GM23338 (cell line): Measurements from ENCODE around the gene SFMBT2. TPM values are rescaled to one million over a fixed set of nuclear protein-coding genes. Genes with fewer than 3 reads are reported as not detected.

Source experiments
- ATAC-seq: fragments of 200-7000 bp; cut with Tn5 transposase; 3 replicates; pipeline ENCODE4 v1.9.1; 2020
- DNase-seq: peaks from one replicate; pipeline ENCODE4 v3.0.0-alpha.2; 2015; ENCODE audit warnings: low spot score
- H2AFZ ChIP-seq: fragments of 200-600 bp; sonication (generic); 2 replicates; pipeline ENCODE4 v1.8.0; 2016; ENCODE audit warnings: antibody characterized with exemption, mild to moderate bottlenecking, moderate library complexity
- H3F3A ChIP-seq: fragments of 200-600 bp; sonication (generic); replicated peaks from 2 replicates; pipeline ENCODE4 v1.8.0; 2017; ENCODE audit warnings: antibody characterized with exemption, mixed run types, low read depth
- H3K27ac ChIP-seq: fragments of 200-600 bp; sonication (generic); 2 replicates; pipeline ENCODE4 v1.6.1; 2016; ENCODE audit warnings: low read depth
- H3K27me3 ChIP-seq: fragments of 200-600 bp; sonication (generic); 2 replicates; pipeline ENCODE4 v1.8.0; 2016; ENCODE audit warnings: mild to moderate bottlenecking, mixed run types, moderate library complexity; ENCODE audit not compliant: insufficient read depth
- H3K36me3 ChIP-seq: fragments of 200-600 bp; sonication (generic); 2 replicates; pipeline ENCODE4 v1.8.0; 2016; ENCODE audit warnings: mild to moderate bottlenecking; ENCODE audit not compliant: insufficient read depth
- H3K4me1 ChIP-seq: fragments of 200-600 bp; sonication (generic); 2 replicates; pipeline ENCODE4 v1.8.0; 2016; ENCODE audit warnings: mild to moderate bottlenecking, moderate library complexity; ENCODE audit not compliant: insufficient read depth
- H3K4me2 ChIP-seq: fragments of 200-600 bp; sonication (generic); 2 replicates; pipeline ENCODE4 v1.7.1; 2017; ENCODE audit warnings: mixed run types
- H3K4me3 ChIP-seq: fragments of 200-600 bp; sonication (generic); 2 replicates; pipeline ENCODE4 v1.6.1; 2016; ENCODE audit warnings: mixed run types
- H3K79me2 ChIP-seq: fragments of 200-600 bp; sonication (generic); replicated peaks from 2 replicates; pipeline ENCODE4 v1.8.0; 2017; ENCODE audit warnings: mild to moderate bottlenecking; ENCODE audit not compliant: insufficient read depth
- H3K9me2 ChIP-seq: fragments of 200-600 bp; sonication (generic); 2 replicates; pipeline ENCODE4 v1.8.0; 2017; ENCODE audit not compliant: insufficient read depth
- H4K20me1 ChIP-seq: fragments of 200-600 bp; sonication (generic); replicated peaks from 2 replicates; pipeline ENCODE4 v1.8.0; 2017; ENCODE audit warnings: mild to moderate bottlenecking; ENCODE audit not compliant: insufficient read depth
- H3K27ac Mint-ChIP-seq: 2 replicates; pipeline ENCODE4 v1.8.0; 2020; ENCODE audit warnings: inconsistent platforms, mild to moderate bottlenecking, moderate library complexity, mixed read lengths
- H3K27me3 Mint-ChIP-seq: 3 replicates; pipeline ENCODE4 v1.8.0; 2022; ENCODE audit warnings: low read depth, mild to moderate bottlenecking, moderate library complexity, mixed read lengths, inconsistent platforms; ENCODE audit not compliant: insufficient read depth, poor library complexity
- H3K36me3 Mint-ChIP-seq: 3 replicates; pipeline ENCODE4 v1.8.0; 2021; ENCODE audit warnings: low read depth, mild to moderate bottlenecking, inconsistent platforms, moderate library complexity, mixed read lengths
- H3K4me1 Mint-ChIP-seq: 3 replicates; pipeline ENCODE4 v1.8.0; 2020; ENCODE audit warnings: mild to moderate bottlenecking, inconsistent platforms, mixed read lengths
- H3K4me3 Mint-ChIP-seq: 3 replicates; pipeline ENCODE4 v1.8.0; 2021; ENCODE audit warnings: moderate library complexity, mild to moderate bottlenecking, inconsistent platforms, mixed read lengths
- H3K9me3 Mint-ChIP-seq: 3 replicates; pipeline ENCODE4 v1.8.0; 2020; ENCODE audit warnings: moderate library complexity, mild to moderate bottlenecking, inconsistent platforms, mixed read lengths
- EZH2phosphoT487 ChIP-seq: fragments of 200-600 bp; sonication (generic); IDR thresholded peaks from one replicate; pipeline ENCODE4 v1.8.1; 2018; ENCODE audit warnings: antibody characterized with exemption; ENCODE audit not compliant: unreplicated experiment
- NANOG ChIP-seq: IDR thresholded peaks from 2 replicates; pipeline ENCODE4 v1.6.1; 2016; ENCODE audit warnings: antibody characterized with exemption, borderline replicate concordance
- POLR2AphosphoS5 ChIP-seq: IDR thresholded peaks from 2 replicates; pipeline ENCODE4 v1.6.1; 2016; ENCODE audit warnings: antibody characterized with exemption, low read depth
- STAT1 ChIP-seq: IDR thresholded peaks from one replicate; pipeline ENCODE4 v1.6.1; 2016; ENCODE audit warnings: antibody characterized with exemption; ENCODE audit not compliant: unreplicated experiment
- ZNF331 ChIP-seq: fragments of 250-450 bp; sonication (Bioruptor Pico); IDR thresholded peaks from 2 replicates; pipeline ENCODE4 v1.5.0; 2020; ENCODE audit warnings: low read depth, mild to moderate bottlenecking, moderate library complexity
- polyA plus RNA-seq: library from polyadenylated mRNA; unstranded; fragments of >200 nt; fragmentation: Nextera tagmentation; extraction: Ambion mirVana; gene quantifications from 2 replicates; pipeline ENCODE4 v1.2.1, GENCODE V29; 2016
- total RNA-seq: library from RNA; depleted of rRNA; stranded (reverse); fragments of >200 nt; shearing (Covaris generic); gene quantifications from 2 replicates; pipeline ENCODE4 v1.2.3, GENCODE V29; 2014
- TF ChIP-seq, protein P1 (sequence below): fragments of 250-450 bp; sonication (Bioruptor Pico); IDR thresholded peaks from 2 replicates; pipeline ENCODE4 v1.5.0; 2020; ENCODE audit warnings: mild to moderate bottlenecking, moderate library complexity
- TF ChIP-seq, protein P2 (sequence below): IDR thresholded peaks from 2 replicates; pipeline ENCODE4 v1.6.1; 2016; ENCODE audit warnings: antibody characterized with exemption
- TF ChIP-seq, protein P3 (sequence below): IDR thresholded peaks from one replicate; pipeline ENCODE4 v1.6.1; 2018; ENCODE audit warnings: antibody characterized with exemption; ENCODE audit not compliant: unreplicated experiment

SFMBT2 gene
- total and polyA plus RNA-seq, 2 experiments from 2014 or later: 2.7 to 6.7 TPM

DNA sequence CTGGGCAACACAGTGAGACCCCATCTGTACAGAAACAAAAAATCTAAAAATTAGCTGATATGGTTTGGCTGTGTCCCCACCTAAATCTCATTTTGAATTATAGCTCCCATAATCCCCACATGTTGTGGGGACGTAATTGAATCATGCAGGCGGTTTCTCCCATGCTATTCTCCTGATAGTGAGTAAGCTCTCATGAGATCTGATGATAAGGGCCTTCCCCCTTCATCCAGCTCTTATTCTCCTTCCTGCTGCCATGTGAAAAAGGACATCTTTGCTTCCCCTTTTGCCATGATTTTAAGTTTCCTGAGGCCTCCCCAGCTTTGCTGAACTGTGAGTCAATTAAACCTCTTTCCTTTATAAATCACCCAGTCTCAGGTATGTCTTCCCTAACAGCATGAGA, 136.5 kb downstream of the SFMBT2 start:
- Histone ChIP-seq H3K36me3 (no peaks in the 10 kb centered on the region), H3K27ac (no peak overlapping the region), H3F3A (no peaks in the 10 kb centered on the region), H3K4me1 (no peaks in the 10 kb centered on the region), H3K4me3 (no peak overlapping the region), H2AFZ (no peak overlapping the region), H3K9me2 (no peaks in the 10 kb centered on the region), H4K20me1 (no peaks in the 10 kb centered on the region), H3K4me2 (no peak overlapping the region), H3K79me2 (no peaks in the 10 kb centered on the region), H3K27me3 (no peaks in the 10 kb centered on the region)
- ATAC-seq: no peak
- H3K27ac Mint-ChIP-seq: no peak overlapping the region
- DNase-seq: no peak
- peaks cover 3% of the 10 kb centered on the region for H3K27me3 Mint-ChIP-seq
- H3K9me3 Mint-ChIP-seq: no peaks in the 10 kb centered on the region
- no peaks in the 10 kb centered on the region for H3K36me3 Mint-ChIP-seq
- no peak overlapping the region for H3K4me3 Mint-ChIP-seq
- no peaks in the 10 kb centered on the region; the same call in 1 of the 3 replicates for H3K4me1 Mint-ChIP-seq
- no peak for TF ChIP-seq NANOG

- H3K27me3 Mint-ChIP-seq: peaks cover 3% of the 10 kb centered on the region
- Histone ChIP-seq H3F3A (no peaks in the 10 kb centered on the region), H3K27ac (no peak overlapping the region), H4K20me1 (no peaks in the 10 kb centered on the region), H3K79me2 (no peaks in the 10 kb centered on the region), H3K36me3 (no peaks in the 10 kb centered on the region), H2AFZ (no peak overlapping the region), H3K4me3 (no peak overlapping the region), H3K4me1 (no peaks in the 10 kb centered on the region), H3K27me3 (no peaks in the 10 kb centered on the region), H3K4me2 (no peak overlapping the region), H3K9me2 (no peaks in the 10 kb centered on the region)
- DNase-seq: no peak
- no peaks in the 10 kb centered on the region for H3K9me3 Mint-ChIP-seq
- H3K36me3 Mint-ChIP-seq: no peaks in the 10 kb centered on the region
- no peaks in the 10 kb centered on the region for H3K4me1 Mint-ChIP-seq
- TF ChIP-seq NANOG (no peak), EZH2phosphoT487 (no peak), STAT1 (no peak), ZNF331 (CRISPR knock-in tag) (no peak), POLR2AphosphoS5 (no peak)
- TF ChIP-seq, protein P1, sequence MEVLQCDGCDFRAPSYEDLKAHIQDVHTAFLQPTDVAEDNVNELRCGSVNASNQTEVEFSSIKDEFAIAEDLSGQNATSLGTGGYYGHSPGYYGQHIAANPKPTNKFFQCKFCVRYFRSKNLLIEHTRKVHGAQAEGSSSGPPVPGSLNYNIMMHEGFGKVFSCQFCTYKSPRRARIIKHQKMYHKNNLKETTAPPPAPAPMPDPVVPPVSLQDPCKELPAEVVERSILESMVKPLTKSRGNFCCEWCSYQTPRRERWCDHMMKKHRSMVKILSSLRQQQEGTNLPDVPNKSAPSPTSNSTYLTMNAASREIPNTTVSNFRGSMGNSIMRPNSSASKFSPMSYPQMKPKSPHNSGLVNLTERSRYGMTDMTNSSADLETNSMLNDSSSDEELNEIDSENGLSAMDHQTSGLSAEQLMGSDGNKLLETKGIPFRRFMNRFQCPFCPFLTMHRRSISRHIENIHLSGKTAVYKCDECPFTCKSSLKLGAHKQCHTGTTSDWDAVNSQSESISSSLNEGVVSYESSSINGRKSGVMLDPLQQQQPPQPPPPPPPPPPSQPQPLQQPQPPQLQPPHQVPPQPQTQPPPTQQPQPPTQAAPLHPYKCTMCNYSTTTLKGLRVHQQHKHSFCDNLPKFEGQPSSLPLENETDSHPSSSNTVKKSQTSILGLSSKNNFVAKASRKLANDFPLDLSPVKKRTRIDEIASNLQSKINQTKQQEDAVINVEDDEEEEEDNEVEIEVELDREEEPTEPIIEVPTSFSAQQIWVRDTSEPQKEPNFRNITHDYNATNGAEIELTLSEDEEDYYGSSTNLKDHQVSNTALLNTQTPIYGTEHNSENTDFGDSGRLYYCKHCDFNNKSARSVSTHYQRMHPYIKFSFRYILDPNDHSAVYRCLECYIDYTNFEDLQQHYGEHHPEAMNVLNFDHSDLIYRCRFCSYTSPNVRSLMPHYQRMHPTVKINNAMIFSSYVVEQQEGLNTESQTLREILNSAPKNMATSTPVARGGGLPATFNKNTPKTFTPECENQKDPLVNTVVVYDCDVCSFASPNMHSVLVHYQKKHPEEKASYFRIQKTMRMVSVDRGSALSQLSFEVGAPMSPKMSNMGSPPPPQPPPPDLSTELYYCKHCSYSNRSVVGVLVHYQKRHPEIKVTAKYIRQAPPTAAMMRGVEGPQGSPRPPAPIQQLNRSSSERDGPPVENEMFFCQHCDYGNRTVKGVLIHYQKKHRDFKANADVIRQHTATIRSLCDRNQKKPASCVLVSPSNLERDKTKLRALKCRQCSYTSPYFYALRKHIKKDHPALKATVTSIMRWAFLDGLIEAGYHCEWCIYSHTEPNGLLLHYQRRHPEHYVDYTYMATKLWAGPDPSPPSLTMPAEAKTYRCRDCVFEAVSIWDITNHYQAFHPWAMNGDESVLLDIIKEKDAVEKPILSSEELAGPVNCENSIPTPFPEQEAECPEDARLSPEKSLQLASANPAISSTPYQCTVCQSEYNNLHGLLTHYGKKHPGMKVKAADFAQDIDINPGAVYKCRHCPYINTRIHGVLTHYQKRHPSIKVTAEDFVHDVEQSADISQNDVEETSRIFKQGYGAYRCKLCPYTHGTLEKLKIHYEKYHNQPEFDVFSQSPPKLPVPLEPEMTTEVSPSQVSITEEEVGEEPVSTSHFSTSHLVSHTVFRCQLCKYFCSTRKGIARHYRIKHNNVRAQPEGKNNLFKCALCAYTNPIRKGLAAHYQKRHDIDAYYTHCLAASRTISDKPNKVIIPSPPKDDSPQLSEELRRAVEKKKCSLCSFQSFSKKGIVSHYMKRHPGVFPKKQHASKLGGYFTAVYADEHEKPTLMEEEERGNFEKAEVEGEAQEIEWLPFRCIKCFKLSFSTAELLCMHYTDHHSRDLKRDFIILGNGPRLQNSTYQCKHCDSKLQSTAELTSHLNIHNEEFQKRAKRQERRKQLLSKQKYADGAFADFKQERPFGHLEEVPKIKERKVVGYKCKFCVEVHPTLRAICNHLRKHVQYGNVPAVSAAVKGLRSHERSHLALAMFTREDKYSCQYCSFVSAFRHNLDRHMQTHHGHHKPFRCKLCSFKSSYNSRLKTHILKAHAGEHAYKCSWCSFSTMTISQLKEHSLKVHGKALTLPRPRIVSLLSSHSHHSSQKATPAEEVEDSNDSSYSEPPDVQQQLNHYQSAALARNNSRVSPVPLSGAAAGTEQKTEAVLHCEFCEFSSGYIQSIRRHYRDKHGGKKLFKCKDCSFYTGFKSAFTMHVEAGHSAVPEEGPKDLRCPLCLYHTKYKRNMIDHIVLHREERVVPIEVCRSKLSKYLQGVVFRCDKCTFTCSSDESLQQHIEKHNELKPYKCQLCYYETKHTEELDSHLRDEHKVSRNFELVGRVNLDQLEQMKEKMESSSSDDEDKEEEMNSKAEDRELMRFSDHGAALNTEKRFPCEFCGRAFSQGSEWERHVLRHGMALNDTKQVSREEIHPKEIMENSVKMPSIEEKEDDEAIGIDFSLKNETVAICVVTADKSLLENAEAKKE (CRISPR knock-in tag): no peak
- TF ChIP-seq, protein P2, sequence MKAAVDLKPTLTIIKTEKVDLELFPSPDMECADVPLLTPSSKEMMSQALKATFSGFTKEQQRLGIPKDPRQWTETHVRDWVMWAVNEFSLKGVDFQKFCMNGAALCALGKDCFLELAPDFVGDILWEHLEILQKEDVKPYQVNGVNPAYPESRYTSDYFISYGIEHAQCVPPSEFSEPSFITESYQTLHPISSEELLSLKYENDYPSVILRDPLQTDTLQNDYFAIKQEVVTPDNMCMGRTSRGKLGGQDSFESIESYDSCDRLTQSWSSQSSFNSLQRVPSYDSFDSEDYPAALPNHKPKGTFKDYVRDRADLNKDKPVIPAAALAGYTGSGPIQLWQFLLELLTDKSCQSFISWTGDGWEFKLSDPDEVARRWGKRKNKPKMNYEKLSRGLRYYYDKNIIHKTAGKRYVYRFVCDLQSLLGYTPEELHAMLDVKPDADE: no peak
- TF ChIP-seq, protein P3, sequence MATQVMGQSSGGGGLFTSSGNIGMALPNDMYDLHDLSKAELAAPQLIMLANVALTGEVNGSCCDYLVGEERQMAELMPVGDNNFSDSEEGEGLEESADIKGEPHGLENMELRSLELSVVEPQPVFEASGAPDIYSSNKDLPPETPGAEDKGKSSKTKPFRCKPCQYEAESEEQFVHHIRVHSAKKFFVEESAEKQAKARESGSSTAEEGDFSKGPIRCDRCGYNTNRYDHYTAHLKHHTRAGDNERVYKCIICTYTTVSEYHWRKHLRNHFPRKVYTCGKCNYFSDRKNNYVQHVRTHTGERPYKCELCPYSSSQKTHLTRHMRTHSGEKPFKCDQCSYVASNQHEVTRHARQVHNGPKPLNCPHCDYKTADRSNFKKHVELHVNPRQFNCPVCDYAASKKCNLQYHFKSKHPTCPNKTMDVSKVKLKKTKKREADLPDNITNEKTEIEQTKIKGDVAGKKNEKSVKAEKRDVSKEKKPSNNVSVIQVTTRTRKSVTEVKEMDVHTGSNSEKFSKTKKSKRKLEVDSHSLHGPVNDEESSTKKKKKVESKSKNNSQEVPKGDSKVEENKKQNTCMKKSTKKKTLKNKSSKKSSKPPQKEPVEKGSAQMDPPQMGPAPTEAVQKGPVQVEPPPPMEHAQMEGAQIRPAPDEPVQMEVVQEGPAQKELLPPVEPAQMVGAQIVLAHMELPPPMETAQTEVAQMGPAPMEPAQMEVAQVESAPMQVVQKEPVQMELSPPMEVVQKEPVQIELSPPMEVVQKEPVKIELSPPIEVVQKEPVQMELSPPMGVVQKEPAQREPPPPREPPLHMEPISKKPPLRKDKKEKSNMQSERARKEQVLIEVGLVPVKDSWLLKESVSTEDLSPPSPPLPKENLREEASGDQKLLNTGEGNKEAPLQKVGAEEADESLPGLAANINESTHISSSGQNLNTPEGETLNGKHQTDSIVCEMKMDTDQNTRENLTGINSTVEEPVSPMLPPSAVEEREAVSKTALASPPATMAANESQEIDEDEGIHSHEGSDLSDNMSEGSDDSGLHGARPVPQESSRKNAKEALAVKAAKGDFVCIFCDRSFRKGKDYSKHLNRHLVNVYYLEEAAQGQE: no peak
- no peak overlapping the region for H3K4me3 Mint-ChIP-seq
- no peak for ATAC-seq
- H3K27ac Mint-ChIP-seq: no peak overlapping the region
These were observed 138.8 kb downstream of the SFMBT2 start for GRCh38 chr10:7272008-7272407.
